Measurements from ENCODE around the gene ITGA7. TPM values are rescaled to one million over a fixed set of nuclear protein-coding genes. Genes with fewer than 3 reads are reported as not detected.

Gene ITGA7
- total RNA-seq, 6 donors from 2014 or later: 4.6 to 30.4 (median 9.0) TPM

DNA sequence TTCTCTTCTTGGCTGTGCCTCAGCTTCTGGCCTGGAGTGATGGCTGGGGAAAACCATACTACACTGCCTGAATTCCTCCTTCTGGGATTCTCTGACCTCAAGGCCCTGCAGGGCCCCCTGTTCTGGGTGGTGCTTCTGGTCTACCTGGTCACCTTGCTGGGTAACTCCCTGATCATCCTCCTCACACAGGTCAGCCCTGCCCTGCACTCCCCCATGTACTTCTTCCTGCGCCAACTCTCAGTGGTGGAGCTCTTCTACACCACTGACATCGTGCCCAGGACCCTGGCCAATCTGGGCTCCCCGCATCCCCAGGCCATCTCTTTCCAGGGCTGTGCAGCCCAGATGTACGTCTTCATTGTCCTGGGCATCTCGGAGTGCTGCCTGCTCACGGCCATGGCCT is 70.9 kb downstream of the ITGA7 start, which contains the start of gene OR10P1:
Gene OR10P1 (plus strand): TSS at position 40 of the 400 bp plus-strand sequence. CDS start 0 bp downstream, at position 40.
- WGBS, 2 donors: 92% methylated on average over 6 of the region's 6 CpGs
- Histone ChIP-seq H3K9me3 (no peaks in the 10 kb centered on the region), H3K4me1 (no peaks in the 10 kb centered on the region), H3K27ac (no peak within 1 kb of the TSS), H3K4me3 (no peak within 1 kb of the TSS), H3K36me3 (no peaks in the 10 kb centered on the region), H3K27me3 (no peaks in the 10 kb centered on the region)
- TF ChIP-seq, protein P1, sequence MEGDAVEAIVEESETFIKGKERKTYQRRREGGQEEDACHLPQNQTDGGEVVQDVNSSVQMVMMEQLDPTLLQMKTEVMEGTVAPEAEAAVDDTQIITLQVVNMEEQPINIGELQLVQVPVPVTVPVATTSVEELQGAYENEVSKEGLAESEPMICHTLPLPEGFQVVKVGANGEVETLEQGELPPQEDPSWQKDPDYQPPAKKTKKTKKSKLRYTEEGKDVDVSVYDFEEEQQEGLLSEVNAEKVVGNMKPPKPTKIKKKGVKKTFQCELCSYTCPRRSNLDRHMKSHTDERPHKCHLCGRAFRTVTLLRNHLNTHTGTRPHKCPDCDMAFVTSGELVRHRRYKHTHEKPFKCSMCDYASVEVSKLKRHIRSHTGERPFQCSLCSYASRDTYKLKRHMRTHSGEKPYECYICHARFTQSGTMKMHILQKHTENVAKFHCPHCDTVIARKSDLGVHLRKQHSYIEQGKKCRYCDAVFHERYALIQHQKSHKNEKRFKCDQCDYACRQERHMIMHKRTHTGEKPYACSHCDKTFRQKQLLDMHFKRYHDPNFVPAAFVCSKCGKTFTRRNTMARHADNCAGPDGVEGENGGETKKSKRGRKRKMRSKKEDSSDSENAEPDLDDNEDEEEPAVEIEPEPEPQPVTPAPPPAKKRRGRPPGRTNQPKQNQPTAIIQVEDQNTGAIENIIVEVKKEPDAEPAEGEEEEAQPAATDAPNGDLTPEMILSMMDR (IDR thresholded peaks at IDR 0.05): no peak
- TF ChIP-seq POLR2AphosphoS5 (IDR thresholded peaks at IDR 0.05): no peak
- peak in 1 of 2 donors; percentile 30 for DNase-seq
- peak in 1 of 2 donors; percentile 65 for ATAC-seq (ENCODE audit: low FRiP score in 2 of 2)

DNA sequence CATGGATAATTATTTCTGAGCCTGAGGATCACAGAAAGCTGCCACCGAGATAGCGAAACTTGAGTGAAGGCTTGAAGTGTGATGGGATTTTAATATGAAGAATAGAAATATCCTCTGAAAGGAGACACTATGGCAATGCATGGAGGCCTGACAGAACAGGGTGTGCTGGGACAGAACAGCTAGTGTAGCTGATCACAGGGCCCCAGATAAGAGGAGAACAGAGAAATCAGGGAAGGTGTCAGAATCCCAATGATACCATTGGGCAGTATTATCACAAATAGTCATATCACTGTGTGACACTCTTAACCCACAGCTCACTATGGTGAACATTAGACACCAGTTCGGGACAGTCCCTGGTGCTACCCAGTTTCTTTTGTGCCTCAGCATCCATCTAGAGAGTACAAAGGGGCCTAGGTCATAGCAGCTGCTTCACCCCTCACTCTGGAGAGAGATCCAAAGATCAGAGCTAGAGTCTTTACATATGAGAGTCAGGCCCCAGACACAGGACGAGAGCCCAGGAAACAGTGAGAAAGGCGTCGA is 71.5 kb downstream of the ITGA7 start:
- Histone ChIP-seq H3K27ac (no peak overlapping the region), H3K27me3 (no peaks in the 10 kb centered on the region), H3K9me3 (no peaks in the 10 kb centered on the region), H3K36me3 (no peaks in the 10 kb centered on the region), H3K4me3 (no peak overlapping the region), H3K4me1 (no peaks in the 10 kb centered on the region)
- ATAC-seq (ENCODE audit: low FRiP score in 2 of 2): no peak
- TF ChIP-seq, protein P1 (IDR thresholded peaks at IDR 0.05): no peak
- TF ChIP-seq POLR2AphosphoS5 (IDR thresholded peaks at IDR 0.05) (no peak), EP300 (IDR thresholded peaks at IDR 0.05) (no peak)
- WGBS, 2 donors: 87 to 91% methylated on average over 6 of the region's 6 CpGs
- DNase-seq: no peak

Small RNAs within 50 kb of the gene (small RNA-seq; reads per million reads assigned to genes)
- 0 reads per million in 4 donors for gene AC009779.1
- gene AC009779.5: 0 reads per million in 4 donors
- gene RF00017: 0 reads per million in 4 donors

Other genes with a start within 250 kb of the ITGA7 start
- gene OR6C70, start 237.8 kb downstream of the ITGA7 start, total RNA-seq: not detected
- not detected for gene OR6C68, start 215.5 kb downstream of the ITGA7 start, total RNA-seq
- not detected for gene OR6C4, start 158.3 kb downstream of the ITGA7 start, total RNA-seq
- not detected for gene OR2AP1, start 135.4 kb downstream of the ITGA7 start, total RNA-seq
- gene OR10P1, start 71.0 kb downstream of the ITGA7 start, total RNA-seq: not detected
- 100 to 1,000 TPM in 5 of 6 donors, 10 to 100 TPM in 1; 34.6 to 255 (median 139) TPM for gene BLOC1S1, start 8.1 kb upstream of the ITGA7 start, total RNA-seq
- 10 to 100 TPM in 1 of 6 donors, 1 to 10 TPM in 5; 3.8 to 37.7 (median 5.6) TPM for gene RDH5, start 12.5 kb upstream of the ITGA7 start, total RNA-seq
- 1,000 to 10,000 TPM in 3 of 6 donors, 100 to 1,000 TPM in 3; 399 to 1,448 (median 972) TPM for gene CD63, start 21.1 kb upstream of the ITGA7 start, total RNA-seq
- 1 to 10 TPM; 1.0 to 6.8 (median 2.3) TPM for gene GDF11, start 35.2 kb upstream of the ITGA7 start, total RNA-seq
- 10 to 100 TPM; 39.1 to 69.3 (median 54.9) TPM for gene SARNP, start 109.8 kb upstream of the ITGA7 start, total RNA-seq
- 10 to 100 TPM in 5 of 6 donors, 1 to 10 TPM in 1; 9.4 to 62.9 (median 20.2) TPM for gene ORMDL2, start 110.1 kb upstream of the ITGA7 start, total RNA-seq
- gene DNAJC14, start 121.7 kb upstream of the ITGA7 start, total RNA-seq: 10 to 100 TPM; 22.0 to 40.3 (median 33.6) TPM
- gene MMP19, start 135.0 kb upstream of the ITGA7 start, total RNA-seq: 100 to 1,000 TPM in 1 of 6 donors, 10 to 100 TPM in 5; 13.6 to 122 (median 42.3) TPM
- 10 to 100 TPM; 23.0 to 47.3 (median 32.8) TPM for gene PYM1, start 220.0 kb upstream of the ITGA7 start, total RNA-seq
- 100 to 1,000 TPM in 1 of 6 donors, 10 to 100 TPM in 5; 16.7 to 251 (median 37.3) TPM for gene DGKA, start 223.3 kb upstream of the ITGA7 start, total RNA-seq

All from upper lobe of left lung (tissue), 6 donors.